ENCODE data around the gene DOK4.

DNA sequence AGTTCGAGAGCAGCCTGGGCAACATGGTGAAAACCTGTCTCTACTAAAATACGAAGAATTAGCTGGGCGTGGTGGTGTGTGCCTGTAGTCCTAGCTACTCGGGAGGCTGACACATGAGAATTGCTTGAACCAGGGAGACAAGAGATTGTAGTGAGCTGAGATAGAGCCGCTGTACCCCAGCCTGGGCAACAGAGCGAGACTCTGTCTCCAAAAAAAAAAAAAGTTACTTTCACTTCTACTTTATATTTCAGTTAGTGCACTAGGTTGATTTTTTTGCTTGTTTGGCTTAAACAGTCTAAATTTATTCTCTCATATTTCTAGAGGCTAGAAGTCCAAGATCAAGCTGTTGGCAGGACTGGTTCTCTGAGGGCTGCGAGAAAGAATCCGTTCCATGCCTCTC, 36.7 kb upstream of the DOK4 start:
- TF ChIP-seq, protein P1, sequence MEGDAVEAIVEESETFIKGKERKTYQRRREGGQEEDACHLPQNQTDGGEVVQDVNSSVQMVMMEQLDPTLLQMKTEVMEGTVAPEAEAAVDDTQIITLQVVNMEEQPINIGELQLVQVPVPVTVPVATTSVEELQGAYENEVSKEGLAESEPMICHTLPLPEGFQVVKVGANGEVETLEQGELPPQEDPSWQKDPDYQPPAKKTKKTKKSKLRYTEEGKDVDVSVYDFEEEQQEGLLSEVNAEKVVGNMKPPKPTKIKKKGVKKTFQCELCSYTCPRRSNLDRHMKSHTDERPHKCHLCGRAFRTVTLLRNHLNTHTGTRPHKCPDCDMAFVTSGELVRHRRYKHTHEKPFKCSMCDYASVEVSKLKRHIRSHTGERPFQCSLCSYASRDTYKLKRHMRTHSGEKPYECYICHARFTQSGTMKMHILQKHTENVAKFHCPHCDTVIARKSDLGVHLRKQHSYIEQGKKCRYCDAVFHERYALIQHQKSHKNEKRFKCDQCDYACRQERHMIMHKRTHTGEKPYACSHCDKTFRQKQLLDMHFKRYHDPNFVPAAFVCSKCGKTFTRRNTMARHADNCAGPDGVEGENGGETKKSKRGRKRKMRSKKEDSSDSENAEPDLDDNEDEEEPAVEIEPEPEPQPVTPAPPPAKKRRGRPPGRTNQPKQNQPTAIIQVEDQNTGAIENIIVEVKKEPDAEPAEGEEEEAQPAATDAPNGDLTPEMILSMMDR (conservative IDR thresholded peaks at IDR 0.05; ENCODE audit: low read depth in 2 of 2), result no peak
- TF ChIP-seq, protein P2, sequence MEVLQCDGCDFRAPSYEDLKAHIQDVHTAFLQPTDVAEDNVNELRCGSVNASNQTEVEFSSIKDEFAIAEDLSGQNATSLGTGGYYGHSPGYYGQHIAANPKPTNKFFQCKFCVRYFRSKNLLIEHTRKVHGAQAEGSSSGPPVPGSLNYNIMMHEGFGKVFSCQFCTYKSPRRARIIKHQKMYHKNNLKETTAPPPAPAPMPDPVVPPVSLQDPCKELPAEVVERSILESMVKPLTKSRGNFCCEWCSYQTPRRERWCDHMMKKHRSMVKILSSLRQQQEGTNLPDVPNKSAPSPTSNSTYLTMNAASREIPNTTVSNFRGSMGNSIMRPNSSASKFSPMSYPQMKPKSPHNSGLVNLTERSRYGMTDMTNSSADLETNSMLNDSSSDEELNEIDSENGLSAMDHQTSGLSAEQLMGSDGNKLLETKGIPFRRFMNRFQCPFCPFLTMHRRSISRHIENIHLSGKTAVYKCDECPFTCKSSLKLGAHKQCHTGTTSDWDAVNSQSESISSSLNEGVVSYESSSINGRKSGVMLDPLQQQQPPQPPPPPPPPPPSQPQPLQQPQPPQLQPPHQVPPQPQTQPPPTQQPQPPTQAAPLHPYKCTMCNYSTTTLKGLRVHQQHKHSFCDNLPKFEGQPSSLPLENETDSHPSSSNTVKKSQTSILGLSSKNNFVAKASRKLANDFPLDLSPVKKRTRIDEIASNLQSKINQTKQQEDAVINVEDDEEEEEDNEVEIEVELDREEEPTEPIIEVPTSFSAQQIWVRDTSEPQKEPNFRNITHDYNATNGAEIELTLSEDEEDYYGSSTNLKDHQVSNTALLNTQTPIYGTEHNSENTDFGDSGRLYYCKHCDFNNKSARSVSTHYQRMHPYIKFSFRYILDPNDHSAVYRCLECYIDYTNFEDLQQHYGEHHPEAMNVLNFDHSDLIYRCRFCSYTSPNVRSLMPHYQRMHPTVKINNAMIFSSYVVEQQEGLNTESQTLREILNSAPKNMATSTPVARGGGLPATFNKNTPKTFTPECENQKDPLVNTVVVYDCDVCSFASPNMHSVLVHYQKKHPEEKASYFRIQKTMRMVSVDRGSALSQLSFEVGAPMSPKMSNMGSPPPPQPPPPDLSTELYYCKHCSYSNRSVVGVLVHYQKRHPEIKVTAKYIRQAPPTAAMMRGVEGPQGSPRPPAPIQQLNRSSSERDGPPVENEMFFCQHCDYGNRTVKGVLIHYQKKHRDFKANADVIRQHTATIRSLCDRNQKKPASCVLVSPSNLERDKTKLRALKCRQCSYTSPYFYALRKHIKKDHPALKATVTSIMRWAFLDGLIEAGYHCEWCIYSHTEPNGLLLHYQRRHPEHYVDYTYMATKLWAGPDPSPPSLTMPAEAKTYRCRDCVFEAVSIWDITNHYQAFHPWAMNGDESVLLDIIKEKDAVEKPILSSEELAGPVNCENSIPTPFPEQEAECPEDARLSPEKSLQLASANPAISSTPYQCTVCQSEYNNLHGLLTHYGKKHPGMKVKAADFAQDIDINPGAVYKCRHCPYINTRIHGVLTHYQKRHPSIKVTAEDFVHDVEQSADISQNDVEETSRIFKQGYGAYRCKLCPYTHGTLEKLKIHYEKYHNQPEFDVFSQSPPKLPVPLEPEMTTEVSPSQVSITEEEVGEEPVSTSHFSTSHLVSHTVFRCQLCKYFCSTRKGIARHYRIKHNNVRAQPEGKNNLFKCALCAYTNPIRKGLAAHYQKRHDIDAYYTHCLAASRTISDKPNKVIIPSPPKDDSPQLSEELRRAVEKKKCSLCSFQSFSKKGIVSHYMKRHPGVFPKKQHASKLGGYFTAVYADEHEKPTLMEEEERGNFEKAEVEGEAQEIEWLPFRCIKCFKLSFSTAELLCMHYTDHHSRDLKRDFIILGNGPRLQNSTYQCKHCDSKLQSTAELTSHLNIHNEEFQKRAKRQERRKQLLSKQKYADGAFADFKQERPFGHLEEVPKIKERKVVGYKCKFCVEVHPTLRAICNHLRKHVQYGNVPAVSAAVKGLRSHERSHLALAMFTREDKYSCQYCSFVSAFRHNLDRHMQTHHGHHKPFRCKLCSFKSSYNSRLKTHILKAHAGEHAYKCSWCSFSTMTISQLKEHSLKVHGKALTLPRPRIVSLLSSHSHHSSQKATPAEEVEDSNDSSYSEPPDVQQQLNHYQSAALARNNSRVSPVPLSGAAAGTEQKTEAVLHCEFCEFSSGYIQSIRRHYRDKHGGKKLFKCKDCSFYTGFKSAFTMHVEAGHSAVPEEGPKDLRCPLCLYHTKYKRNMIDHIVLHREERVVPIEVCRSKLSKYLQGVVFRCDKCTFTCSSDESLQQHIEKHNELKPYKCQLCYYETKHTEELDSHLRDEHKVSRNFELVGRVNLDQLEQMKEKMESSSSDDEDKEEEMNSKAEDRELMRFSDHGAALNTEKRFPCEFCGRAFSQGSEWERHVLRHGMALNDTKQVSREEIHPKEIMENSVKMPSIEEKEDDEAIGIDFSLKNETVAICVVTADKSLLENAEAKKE (CRISPR knock-in tag; IDR thresholded peaks at IDR 0.05), result no peak
